ENCODE data around the gene SMAD2.

SMAD2 gene

DNA sequence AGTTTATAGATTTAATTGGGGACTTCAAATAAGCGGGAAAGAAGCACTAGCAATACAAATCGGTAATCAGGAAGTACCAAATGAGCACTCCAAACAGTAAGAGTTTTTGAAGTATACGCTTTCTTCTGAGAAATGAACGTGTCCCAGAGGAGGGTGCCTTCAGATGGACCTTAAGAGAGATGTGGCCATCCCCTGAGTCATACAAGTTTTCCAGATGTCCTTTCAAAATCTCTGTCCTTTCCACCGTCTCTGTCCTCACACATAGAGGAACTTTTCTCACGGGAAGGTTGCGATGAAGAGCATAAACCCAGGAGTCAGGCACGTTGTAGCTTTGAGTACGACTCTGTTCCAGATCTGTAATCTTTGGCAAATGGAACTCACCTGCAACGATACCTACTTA is 1.7 kb upstream of the SMAD2 start:
- TF ChIP-seq, protein P1, sequence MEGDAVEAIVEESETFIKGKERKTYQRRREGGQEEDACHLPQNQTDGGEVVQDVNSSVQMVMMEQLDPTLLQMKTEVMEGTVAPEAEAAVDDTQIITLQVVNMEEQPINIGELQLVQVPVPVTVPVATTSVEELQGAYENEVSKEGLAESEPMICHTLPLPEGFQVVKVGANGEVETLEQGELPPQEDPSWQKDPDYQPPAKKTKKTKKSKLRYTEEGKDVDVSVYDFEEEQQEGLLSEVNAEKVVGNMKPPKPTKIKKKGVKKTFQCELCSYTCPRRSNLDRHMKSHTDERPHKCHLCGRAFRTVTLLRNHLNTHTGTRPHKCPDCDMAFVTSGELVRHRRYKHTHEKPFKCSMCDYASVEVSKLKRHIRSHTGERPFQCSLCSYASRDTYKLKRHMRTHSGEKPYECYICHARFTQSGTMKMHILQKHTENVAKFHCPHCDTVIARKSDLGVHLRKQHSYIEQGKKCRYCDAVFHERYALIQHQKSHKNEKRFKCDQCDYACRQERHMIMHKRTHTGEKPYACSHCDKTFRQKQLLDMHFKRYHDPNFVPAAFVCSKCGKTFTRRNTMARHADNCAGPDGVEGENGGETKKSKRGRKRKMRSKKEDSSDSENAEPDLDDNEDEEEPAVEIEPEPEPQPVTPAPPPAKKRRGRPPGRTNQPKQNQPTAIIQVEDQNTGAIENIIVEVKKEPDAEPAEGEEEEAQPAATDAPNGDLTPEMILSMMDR (IDR thresholded peaks at IDR 0.05; ENCODE audit: low read depth, low read length), result no peak
- no peak overlapping the region for H3K4me3 ChIP-seq (ENCODE audit: low read depth, low read length)

GRCh38 chr18:47931718-47932103 is 1.3 kb upstream of the SMAD2 start:
- peak overlapping the region; percentile 87 for H3K4me3 ChIP-seq (ENCODE audit: low read depth, low read length)
- TF ChIP-seq, protein P1 (IDR thresholded peaks at IDR 0.05; ENCODE audit: low read depth, low read length), result no peak

DNA sequence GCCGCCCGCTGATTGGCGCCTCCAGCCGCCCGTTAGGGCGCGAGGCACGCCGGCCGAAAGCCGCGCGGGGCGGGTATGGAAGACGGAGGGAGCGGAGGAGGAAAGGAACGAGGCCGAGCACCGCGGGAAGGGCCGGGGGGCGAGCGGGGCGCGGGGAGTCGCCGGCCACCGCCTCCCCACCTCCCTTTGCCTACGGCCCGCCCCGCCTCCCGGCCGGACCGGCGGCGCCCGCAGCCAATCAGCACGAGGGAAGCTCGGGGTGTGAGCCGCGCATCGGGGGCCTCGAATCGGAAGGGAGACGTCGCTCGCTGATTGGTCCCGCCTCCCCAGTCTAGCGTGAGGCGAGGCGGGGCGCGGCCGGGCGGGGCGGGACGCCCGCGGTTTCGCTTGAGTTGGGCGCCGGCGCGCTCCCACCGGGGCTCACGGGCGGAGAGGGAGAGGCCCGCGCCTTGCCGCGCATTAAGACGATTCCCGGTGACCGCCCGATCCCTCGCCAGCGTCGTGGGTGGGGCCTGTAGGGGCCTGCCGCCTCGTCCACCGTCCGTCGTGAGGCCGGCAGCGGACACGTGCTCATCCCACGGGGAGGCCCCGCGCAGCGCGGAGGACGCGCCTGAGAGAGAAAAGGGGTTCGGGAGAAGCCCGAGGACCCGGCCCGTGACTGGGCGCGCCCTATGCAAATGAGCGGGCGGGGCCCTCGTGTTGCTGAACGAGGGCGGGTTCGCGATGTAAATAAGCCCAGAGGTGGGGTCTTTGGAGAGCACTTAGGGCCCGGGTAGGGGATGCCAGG is 665 bp upstream of the SMAD2 start:
- H3K4me3 ChIP-seq (ENCODE audit: low read depth, low read length), result peak overlapping the region; percentile 87
- TF ChIP-seq, protein P1 (IDR thresholded peaks at IDR 0.05; ENCODE audit: low read depth, low read length), result no peak

DNA sequence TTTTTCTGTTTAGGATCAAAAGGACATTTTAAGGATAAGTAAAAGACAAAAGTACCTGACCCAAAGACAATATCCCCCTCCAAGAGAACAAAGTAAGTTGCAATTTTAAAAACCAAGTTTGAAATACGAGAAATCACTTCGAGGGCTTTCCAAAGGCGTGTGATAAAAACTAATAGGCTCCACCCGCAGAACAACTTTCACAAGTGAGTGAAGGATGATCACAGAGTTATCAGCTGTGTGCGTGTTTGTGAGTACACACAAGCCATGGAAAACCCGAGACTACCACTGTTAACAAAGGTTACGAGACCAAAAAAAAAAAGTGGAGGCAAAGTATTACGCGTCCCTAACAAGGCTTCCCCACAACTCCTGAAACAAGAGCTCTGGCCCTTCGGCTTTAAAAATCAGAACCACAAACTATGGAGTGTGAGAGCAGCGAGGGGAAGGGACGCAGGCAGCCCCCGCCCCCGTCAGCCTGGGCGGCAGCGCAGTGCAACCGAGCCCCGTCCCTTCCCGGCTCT is 719 bp downstream of the SMAD2 start:
- H3K4me3 ChIP-seq (ENCODE audit: low read depth, low read length), result peak overlapping the region; percentile 87
- TF ChIP-seq, protein P1 (IDR thresholded peaks at IDR 0.05; ENCODE audit: low read depth, low read length), result no peak

GRCh38 chr18:47928466-47928865 is 2.0 kb downstream of the SMAD2 start:
- peak overlapping the region; percentile 87 for H3K4me3 ChIP-seq (ENCODE audit: low read depth, low read length)
- TF ChIP-seq, protein P1 (IDR thresholded peaks at IDR 0.05; ENCODE audit: low read depth, low read length), result no peak

GRCh38 chr18:47926101-47926850 is 4.2 kb downstream of the SMAD2 start:
- TF ChIP-seq, protein P1 (IDR thresholded peaks at IDR 0.05; ENCODE audit: low read depth, low read length), result no peak
- H3K4me3 ChIP-seq (ENCODE audit: low read depth, low read length), result no peak overlapping the region

GRCh38 chr18:47919916-47920315 is 10.5 kb downstream of the SMAD2 start:
- TF ChIP-seq, protein P1 (IDR thresholded peaks at IDR 0.05; ENCODE audit: low read depth, low read length), result no peak
- H3K4me3 ChIP-seq (ENCODE audit: low read depth, low read length), result no peak overlapping the region
